ENCODE results near the gene NOTCH1.
A peak's percentile ranks its signal among the peaks of the same experiment; 100 is the strongest.
"Not testable (repeated sequence)": the region's sequence is repeated elsewhere in the genome, so short reads cannot be mapped to it uniquely, and the experiment has no call there.

Gene NOTCH1

GRCh38 chr9:136561779-136562178 is 15.9 kb upstream of the NOTCH1 start:
- H3K27ac Mint-ChIP-seq: peak overlapping the region in 1 of 3 experiments; percentile 60
- peaks cover 10% of the 10 kb centered on the region for H3K36me3 Mint-ChIP-seq (ENCODE audit: low read depth)
- H3K4me1 Mint-ChIP-seq: peaks cover 31% of the 10 kb centered on the region
- peaks cover 11% of the 10 kb centered on the region for H3K9me3 Mint-ChIP-seq
- H3K4me3 Mint-ChIP-seq: no peak overlapping the region
- no peak for TF ChIP-seq CTCF (IDR thresholded peaks at IDR 0.05; ENCODE audit: unreplicated experiment in 3 of 3)
- peaks cover 8% of the 10 kb centered on the region for H3K27me3 Mint-ChIP-seq (ENCODE audit: low read depth)

DNA sequence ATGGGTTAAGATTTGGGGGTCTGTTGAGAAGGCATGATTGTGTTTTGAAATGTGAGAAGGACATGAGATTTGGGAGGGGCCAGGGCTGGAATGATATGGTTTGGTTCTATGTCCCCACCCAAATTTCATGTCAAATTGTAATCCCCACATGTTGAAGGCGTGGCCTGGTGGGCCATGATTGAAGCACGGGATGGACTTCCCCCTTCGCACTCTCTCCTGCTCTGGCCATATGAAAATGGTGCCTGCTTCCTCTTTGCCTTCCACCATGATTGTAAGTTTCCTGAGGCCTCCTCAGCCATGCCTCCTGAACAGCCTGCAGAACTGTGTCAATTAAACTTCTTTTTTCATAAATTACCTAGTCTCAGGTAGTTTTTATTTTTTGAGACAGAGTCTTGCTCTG is 14.7 kb upstream of the NOTCH1 start:
- peak overlapping the region in 2 of 3 experiments; percentile 33 to 82 for H3K27ac Mint-ChIP-seq
- peaks cover 10% of the 10 kb centered on the region for H3K36me3 Mint-ChIP-seq (ENCODE audit: low read depth)
- peaks cover 11% of the 10 kb centered on the region for H3K9me3 Mint-ChIP-seq
- H3K4me1 Mint-ChIP-seq: peaks cover 20% of the 10 kb centered on the region
- TF ChIP-seq CTCF (IDR thresholded peaks at IDR 0.05; ENCODE audit: unreplicated experiment in 3 of 3): no peak
- H3K4me3 Mint-ChIP-seq: peak overlapping the region in 1 of 3 experiments; percentile 13
- peaks cover 13% of the 10 kb centered on the region for H3K27me3 Mint-ChIP-seq (ENCODE audit: low read depth)

DNA sequence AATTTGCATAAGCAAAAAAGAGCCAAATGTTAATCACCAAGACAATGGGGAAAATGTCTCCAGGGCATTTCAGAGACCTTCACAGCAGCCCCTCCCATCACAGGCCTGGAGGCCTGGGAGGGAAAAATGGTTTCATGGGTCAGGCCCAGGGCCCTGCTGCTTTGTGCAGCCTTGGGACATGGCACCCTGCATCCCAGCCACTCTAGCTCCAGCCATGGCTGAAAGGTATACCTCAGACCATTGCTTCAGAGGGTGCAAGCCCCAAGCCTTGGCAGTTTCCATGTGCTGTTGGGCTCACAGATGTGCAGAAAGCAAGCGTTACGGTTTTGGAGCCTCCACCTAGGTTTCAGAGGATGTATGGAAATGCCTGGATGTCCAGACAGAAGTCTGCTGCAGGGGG is 13.5 kb upstream of the NOTCH1 start:
- Mint-ChIP-seq H3K4me1 (peaks cover 18% of the 10 kb centered on the region), H3K27me3 (ENCODE audit: low read depth) (peaks cover 13% of the 10 kb centered on the region)
- not testable (repeated sequence) for H3K36me3 Mint-ChIP-seq (ENCODE audit: low read depth)

GRCh38 chr9:136558846-136559245 is 13.0 kb upstream of the NOTCH1 start:
- not testable (repeated sequence) for H3K36me3 Mint-ChIP-seq (ENCODE audit: low read depth); H3K4me3 Mint-ChIP-seq
- peaks cover 11% of the 10 kb centered on the region for H3K9me3 Mint-ChIP-seq
- peak overlapping the region; percentile 27 to 37 (median 31) for H3K27ac Mint-ChIP-seq
- peaks cover 13% of the 10 kb centered on the region for H3K27me3 Mint-ChIP-seq (ENCODE audit: low read depth)
- H3K4me1 Mint-ChIP-seq: peaks cover 21% of the 10 kb centered on the region

More for the DNA sequence above, 13.5 kb upstream of the NOTCH1 start:
- peaks cover 11% of the 10 kb centered on the region for H3K9me3 Mint-ChIP-seq
- H3K27ac Mint-ChIP-seq, H3K4me3 Mint-ChIP-seq: not testable (repeated sequence)

- H3K4me3 Mint-ChIP-seq: no peak overlapping the region
- TF ChIP-seq CTCF (IDR thresholded peaks at IDR 0.05; ENCODE audit: unreplicated experiment in 3 of 3): no peak
- peaks cover 13% of the 10 kb centered on the region for H3K27me3 Mint-ChIP-seq (ENCODE audit: low read depth)
- H3K9me3 Mint-ChIP-seq: peaks cover 11% of the 10 kb centered on the region
- peak overlapping the region; percentile 27 to 37 (median 31) for H3K27ac Mint-ChIP-seq
- peaks cover 26% of the 10 kb centered on the region for H3K4me1 Mint-ChIP-seq
- peaks cover 10% of the 10 kb centered on the region for H3K36me3 Mint-ChIP-seq (ENCODE audit: low read depth)
These were observed 12.5 kb upstream of the NOTCH1 start for GRCh38 chr9:136558373-136558772.

GRCh38 chr9:136557036-136557435 is 11.2 kb upstream of the NOTCH1 start:
- H3K27me3 Mint-ChIP-seq (ENCODE audit: low read depth): peaks cover 17% of the 10 kb centered on the region
- H3K4me3 Mint-ChIP-seq: no peak overlapping the region
- peaks cover 31% of the 10 kb centered on the region for H3K4me1 Mint-ChIP-seq
- H3K9me3 Mint-ChIP-seq: peaks cover 11% of the 10 kb centered on the region
- H3K36me3 Mint-ChIP-seq (ENCODE audit: low read depth): peaks cover 10% of the 10 kb centered on the region
- no peak for TF ChIP-seq CTCF (IDR thresholded peaks at IDR 0.05; ENCODE audit: unreplicated experiment in 3 of 3)
- no peak overlapping the region for H3K27ac Mint-ChIP-seq

DNA sequence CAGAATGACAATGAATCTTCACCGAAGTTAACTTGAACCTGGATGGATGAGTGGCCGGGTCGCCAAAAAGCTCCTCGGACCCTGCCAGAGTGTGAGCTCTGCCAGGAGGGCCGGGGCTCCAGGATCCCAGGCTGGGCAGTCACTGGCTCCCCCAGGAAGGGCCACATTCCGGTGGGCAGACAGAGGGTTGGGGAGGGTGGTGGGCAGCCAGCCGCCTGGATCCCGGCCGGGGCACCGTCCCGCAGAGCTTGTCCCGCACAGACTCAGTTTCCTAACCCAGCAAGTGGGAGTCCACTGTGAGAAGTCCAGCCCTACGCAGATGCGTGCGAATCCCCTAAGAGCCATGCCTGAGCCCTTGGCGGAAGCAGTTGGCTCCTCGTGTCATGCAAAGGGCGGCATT is 10.3 kb upstream of the NOTCH1 start:
- H3K4me3 Mint-ChIP-seq: no peak overlapping the region
- H3K27ac Mint-ChIP-seq: peak overlapping the region in 2 of 3 experiments; percentile 43 to 63
- H3K36me3 Mint-ChIP-seq (ENCODE audit: low read depth): peaks cover 10% of the 10 kb centered on the region
- H3K4me1 Mint-ChIP-seq: peaks cover 38% of the 10 kb centered on the region
- peaks cover 11% of the 10 kb centered on the region for H3K9me3 Mint-ChIP-seq
- no peak for TF ChIP-seq CTCF (IDR thresholded peaks at IDR 0.05; ENCODE audit: unreplicated experiment in 3 of 3)
- peaks cover 17% of the 10 kb centered on the region for H3K27me3 Mint-ChIP-seq (ENCODE audit: low read depth)

Measured in nephron (organoid).